ENCODE measurements around the gene SETD6.

- no peak for TF ChIP-seq PREB (CRISPR knock-in tag; IDR thresholded peaks at IDR 0.05)
- no peak for TF ChIP-seq TCF15 (CRISPR knock-in tag; IDR thresholded peaks at IDR 0.05)
- no peak for TF ChIP-seq PTTG1 (tag; IDR thresholded peaks at IDR 0.05; ENCODE audit: low read depth)
- TF ChIP-seq ZNF280B (CRISPR knock-in tag; IDR thresholded peaks at IDR 0.05): no peak
- TF ChIP-seq PCBP1 (IDR thresholded peaks at IDR 0.05; ENCODE audit: low read depth, low read length, poor library complexity, severe bottlenecking): no peak
- TF ChIP-seq CTCF (IDR thresholded peaks at IDR 0.05 in 2 of 3, conservative IDR thresholded peaks at IDR 0.05 in 1 of 3; ENCODE audit: insufficient read depth in 2 of 3, low read depth in 1 of 3, low read length in 3 of 3): no peak
- no peak for TF ChIP-seq BRF2 (IDR thresholded peaks at IDR 0.05; ENCODE audit: borderline replicate concordance, insufficient read depth, insufficient read length)
- TF ChIP-seq ZNF384 (IDR thresholded peaks at IDR 0.05; ENCODE audit: low read depth, low read length): no peak
- no peak for TF ChIP-seq ZNF239 (CRISPR knock-in tag; IDR thresholded peaks at IDR 0.05)
- TF ChIP-seq MAFK (IDR thresholded peaks at IDR 0.05; ENCODE audit: low read length): no peak
Measured at GRCh38 chr16:58506241-58507194, 8.8 kb upstream of the SETD6 start.
